Stimulated activated CD4-positive, alpha-beta T cell treated with anti-CD3 and anti-CD28 coated beads, TNF-alpha, amount 100 ng/mL, for 48 hours (primary cell): ENCODE results near the gene SPEF2.
A peak's percentile ranks its signal among the peaks of the same experiment; 100 is the strongest.

Experiments used
- DNase-seq, 3 donors: peaks; one replicate each; pipeline ENCODE4 v3.0.0-alpha.2; 2020; ENCODE audit warnings: low read depth in 3 of 3

The SPEF2 gene

GRCh38 chr5:35617435-35618303, at the start of gene SPEF2:
Gene SPEF2 (plus strand): TSS chr5:35617863. CDS start chr5:35617998, 135 bp downstream.
- peak; percentile 58 to 72 (median 72) for DNase-seq

DNA sequence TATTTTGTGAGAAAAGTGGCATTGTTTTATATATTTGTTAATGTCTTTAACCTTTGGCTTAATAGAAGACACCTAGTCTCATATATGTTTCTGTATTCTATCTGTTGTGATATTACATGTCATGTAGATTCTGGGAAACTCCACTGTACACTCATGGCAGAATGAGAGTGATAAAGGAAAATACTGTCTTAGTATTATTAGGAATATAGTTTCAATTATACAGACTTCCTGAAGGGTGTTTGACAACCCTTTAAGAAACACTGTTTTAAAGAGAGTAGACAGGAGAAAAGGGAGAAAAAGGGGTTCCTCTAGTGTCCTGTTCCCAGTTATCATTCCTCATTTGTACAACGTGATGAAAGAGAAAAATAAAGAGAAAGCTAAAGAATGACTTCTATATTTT, 42.1 kb upstream of the SPEF2 start:
- no peak for DNase-seq

DNA sequence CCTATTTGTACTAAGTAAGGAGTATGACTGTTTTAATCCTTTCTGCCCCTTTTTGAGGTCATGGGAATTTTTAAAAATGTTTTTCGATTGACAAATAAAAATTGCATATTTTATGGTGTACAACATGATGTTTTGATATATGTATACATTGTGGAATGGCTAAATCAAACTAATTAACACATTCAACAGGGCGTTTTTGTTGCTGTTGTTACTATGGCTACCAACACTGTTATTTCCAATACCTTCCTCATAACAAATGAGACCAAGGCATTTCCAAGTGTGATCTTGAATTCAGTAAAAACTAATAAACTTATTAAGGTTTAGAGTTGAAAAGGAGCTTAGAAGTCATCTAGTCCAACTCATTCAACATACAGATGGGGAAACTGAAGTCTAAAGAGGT, 30.2 kb upstream of the SPEF2 start:
- DNase-seq, result no peak

- no peak for DNase-seq
These were observed 24.3 kb upstream of the SPEF2 start for GRCh38 chr5:35593338-35593737.

DNA sequence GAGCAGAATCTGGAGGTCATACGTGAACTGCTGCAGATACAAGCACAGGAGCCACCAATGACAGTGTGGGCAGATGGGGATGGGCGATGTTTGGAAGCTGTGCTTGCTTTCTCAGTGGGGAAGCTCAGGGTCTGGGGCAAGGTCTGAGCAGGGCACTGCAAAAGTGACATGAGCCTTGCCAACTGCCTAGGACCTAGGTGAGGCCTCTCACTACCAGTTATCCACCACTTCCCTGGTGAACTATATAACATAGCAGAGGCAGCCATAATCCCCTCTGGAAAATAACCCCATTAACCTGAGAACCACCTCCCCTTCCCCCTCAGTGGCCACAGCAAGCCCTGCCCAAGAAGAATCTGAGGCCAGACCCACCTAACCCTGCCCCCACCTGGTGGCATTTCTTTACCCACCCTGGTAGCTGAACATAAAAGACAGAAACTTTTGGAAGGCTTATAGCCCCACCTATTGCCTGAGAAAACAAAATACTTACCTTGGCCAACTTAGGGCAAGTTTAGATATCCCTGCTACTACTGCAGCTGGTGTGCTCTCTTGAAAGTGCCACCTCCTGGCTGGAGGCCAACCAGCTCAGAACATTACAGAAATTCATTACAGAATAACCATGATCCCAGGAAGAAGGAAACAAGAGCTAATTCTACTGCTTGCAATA, 18.8 kb upstream of the SPEF2 start:
- no peak for DNase-seq

DNA sequence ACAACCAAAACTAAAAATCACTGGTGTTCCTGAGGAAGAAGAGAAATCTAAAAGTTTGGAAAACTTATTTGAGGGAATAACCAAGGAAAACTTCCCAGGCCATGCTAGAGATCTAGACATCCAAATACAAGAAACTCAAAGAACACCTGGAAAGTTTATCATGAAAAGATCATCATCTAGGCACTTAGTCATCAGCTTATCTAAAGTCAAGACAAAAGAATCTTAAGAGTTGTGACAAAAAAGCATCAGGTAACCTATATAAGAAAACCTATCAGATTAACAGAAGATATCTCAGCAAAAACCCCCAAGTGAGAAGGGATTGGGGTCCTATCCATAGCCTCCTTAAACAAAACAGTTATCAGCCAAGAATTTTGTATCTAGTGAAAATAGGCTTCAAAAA, 17.1 kb upstream of the SPEF2 start:
- DNase-seq, result no peak

DNA sequence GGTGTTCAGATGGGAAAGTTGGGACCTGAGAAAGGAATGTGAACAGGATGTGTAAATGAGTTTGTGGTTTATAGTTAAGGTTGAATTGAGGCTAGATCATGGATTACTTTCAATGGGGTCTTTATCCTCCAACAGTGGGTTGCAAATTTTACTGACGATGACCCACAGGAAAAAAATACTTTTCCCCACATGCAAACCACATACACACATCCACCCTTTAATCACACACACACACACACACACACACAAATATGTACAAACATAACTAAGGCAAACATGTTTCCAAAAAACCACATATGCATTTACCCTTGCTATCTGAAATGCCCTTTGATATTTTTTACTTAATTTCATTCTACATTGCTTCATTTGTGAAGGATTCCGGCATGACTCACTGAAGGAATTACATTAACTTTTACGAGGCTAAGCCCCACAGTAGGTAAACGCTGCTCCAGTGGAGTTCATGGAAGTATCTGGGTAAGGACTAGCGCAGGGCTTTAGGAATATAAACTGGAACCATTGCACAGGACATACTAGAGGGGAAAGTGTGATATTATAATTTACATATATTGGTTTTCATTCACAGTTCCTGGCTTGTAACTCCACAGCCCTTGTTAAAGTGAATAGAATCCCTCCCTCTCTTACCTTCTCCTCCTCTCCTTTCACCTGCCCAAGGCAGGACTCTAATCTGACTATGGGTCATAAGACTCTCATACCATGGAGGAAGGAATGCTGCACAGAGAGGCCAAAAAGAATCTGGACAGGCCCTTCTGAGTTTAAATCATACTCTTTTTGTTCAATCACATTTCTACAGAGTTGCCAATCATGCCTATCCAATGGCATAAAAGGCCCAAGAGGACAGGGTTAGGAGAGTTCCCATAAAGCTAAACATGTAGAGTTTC, 8.5 kb upstream of the SPEF2 start:
- DNase-seq, result no peak

- no peak for DNase-seq
These were observed 616 bp upstream of the SPEF2 start for GRCh38 chr5:35617060-35617434.

GRCh38 chr5:35618304-35618636, 607 bp downstream of the SPEF2 start:
- no peak for DNase-seq

DNA sequence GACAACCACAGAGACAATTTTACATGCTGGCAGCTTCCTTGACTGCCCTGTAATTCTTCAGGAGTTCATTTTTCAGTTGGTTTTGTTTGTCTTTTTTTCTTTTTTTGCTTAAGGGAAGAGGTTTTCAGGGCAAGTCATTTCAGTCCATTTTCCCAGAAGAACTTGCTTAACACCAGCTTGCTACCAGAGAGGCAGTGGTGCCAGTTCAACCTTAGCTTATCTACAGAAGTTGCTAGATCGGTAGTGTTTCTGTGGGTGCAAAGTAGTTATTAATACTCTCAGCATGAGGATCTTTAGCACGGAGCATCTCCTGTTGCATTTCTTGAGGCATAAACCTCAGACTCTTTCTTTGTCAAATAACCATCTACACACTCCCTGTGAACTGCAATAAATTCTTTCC, 1.1 kb downstream of the SPEF2 start:
- DNase-seq, result no peak

DNA sequence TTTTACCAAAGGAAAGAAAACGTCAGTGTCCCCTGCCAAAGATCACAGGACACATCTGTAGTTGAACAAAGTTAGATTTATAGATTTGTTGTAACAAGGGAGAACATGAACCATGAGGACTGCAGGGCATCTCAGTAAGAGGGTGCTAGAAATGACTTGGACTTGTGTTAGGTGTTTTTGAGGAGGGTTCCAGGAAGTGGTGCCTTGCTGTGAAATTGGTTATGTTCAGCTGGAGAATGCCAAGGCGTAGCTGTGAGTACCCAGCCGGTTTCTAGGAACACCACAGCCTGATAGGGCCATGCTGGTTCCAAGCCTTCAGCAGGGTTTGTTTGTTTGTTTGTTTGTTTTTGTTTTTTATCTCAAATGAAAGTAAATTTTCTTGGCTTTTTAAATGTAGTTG, 5.3 kb downstream of the SPEF2 start:
- DNase-seq, result no peak

GRCh38 chr5:35623991-35624390, 6.3 kb downstream of the SPEF2 start:
- no peak for DNase-seq

GRCh38 chr5:35626108-35626507, 8.4 kb downstream of the SPEF2 start:
- DNase-seq, result no peak

DNA sequence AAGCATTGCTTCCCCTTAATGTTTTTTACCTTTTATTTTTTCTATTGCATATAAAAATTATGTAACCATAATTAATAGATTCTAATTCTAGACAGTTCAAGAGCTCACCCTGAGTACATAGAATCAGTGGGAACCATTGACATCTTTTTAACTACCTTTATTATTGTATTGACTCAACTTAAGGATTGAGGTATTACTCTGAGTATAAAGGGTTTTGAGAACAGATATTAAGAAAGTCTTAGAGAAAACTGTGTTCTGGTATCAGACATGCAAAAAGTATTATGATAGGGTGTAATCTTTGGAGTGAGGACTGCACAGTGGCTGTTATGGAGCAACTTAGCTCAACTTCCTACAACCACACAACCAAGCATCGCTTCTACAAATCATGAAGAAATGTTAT, 8.9 kb downstream of the SPEF2 start:
- DNase-seq, result no peak

DNA sequence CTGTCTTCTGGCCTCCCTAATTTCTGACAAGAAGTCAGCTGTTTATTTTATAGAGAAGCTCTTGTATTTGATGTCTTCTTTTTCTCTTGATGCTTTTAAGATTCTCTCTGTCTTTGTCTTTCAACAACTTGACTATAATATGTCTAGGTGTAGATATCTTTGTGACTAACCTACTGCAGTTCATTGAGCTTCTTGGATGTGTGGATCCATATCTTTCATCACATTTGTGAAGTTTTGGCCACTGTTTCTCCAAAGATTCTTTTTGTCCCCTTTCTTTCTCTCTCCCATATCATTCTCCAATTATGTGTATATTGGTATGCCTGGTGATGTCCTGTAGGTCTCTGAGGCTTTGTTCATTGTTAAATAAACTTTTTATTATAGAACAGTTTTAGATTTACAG, 16.7 kb downstream of the SPEF2 start:
- no peak for DNase-seq

GRCh38 chr5:35640623-35641022, 23.0 kb downstream of the SPEF2 start:
- DNase-seq, result no peak

GRCh38 chr5:35644543-35644942, 26.9 kb downstream of the SPEF2 start:
- DNase-seq, result no peak

DNA sequence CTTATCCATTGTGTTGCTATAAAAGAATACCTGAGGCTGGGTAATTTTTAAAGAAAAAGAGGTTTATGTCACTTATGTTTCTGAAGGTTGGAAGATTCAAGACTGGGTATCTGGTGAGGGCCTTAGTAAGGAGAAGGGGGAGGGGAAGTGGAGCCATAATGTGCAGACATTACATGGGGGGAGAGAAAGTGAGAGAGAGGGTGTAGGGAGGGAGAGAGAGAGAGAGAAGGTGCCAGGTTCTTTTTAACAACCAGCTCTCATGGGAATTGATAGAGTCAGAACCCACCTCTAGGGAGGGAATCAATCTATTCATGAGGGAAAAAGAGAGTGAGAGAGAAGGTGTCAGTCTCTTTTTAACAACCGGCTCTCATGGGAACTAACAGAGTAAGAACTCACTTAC, 29.5 kb downstream of the SPEF2 start:
- DNase-seq, result no peak

- DNase-seq, result no peak
These were observed 30.0 kb downstream of the SPEF2 start for GRCh38 chr5:35647712-35648111.

DNA sequence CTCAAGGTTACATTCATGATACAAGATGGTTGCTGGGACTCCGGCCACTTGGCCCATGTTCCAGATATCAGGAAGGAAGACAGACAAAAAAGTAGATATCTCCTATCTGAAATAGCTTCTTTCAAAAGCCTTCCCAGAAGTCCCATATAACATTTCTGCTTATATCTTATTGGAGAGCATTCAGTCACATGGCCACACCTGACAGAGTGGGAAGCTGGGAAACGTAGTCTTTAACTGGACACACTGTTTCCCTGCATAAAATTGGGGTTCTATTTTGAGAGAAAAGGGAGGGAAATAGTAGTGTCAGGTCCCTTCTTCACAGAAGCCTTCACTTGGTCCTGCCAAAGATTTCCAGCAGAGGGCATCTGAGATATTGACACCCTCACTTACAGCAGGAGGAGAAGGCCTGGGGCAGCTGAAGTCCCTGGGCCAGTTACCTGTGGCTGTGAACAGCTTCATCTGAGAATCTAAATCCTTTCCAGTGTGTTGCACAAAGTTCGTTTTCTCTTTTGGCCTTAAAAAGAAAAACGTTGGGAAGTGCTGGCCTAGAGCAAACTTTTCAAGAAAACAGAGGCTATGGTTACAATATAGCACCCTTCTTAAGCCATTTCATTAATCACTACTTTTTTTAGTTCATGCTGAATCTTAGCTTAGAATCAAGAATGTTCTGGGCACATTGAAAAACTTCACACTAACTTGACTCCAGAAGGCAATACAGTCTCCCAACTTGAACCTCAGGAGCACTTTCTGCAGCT, 33.5 kb downstream of the SPEF2 start:
- peak; percentile 14 to 36 (median 26) for DNase-seq

- no peak for DNase-seq
These were observed 39.1 kb downstream of the SPEF2 start for GRCh38 chr5:35656721-35657120.

DNA sequence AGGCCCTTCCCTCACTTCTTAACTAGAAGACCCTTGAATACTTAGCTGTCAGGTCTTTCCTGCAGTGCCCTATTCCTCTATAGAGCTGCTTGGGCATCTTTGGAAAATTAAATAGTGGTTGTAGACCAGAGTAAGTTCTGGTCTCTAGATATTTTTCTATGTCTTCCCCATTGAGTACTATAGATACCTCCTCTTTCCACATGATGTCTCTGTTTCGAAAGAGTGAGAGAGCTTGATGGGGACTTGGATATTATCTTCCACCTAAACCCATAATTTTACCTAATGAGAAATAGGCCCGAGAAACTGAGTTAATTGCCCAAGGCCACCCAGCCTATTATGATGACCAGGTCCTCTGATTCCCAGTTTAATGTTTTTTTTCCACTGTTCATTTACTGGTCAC, 40.2 kb downstream of the SPEF2 start:
- no peak for DNase-seq
